22Rv1 (cell line): ENCODE results near the gene PHLDA2.

Experiments
- H3K27ac ChIP-seq: fragments of 450-650 bp; 2 replicates; pipeline ENCODE4 v1.5.1; 2017
- CTCF ChIP-seq: fragments of 450-650 bp; IDR thresholded peaks from 2 replicates; pipeline ENCODE4 v1.5.1; 2017; ENCODE audit warnings: mild to moderate bottlenecking
- ZFX ChIP-seq: fragments of 450-650 bp; IDR thresholded peaks from 2 replicates; pipeline ENCODE4 v1.6.1; 2017; ENCODE audit warnings: antibody characterized with exemption, borderline replicate concordance

PHLDA2 gene

GRCh38 chr11:2881981-2882375, 47.2 kb downstream of the PHLDA2 start:
- H3K27ac ChIP-seq: no peak overlapping the region
- TF ChIP-seq ZFX (no peak), CTCF (no peak)

GRCh38 chr11:2881076-2881980, 47.9 kb downstream of the PHLDA2 start:
- no peak overlapping the region for H3K27ac ChIP-seq
- TF ChIP-seq ZFX: no peak
- TF ChIP-seq CTCF: no peak

GRCh38 chr11:2880646-2881045, 48.6 kb downstream of the PHLDA2 start:
- no peak for TF ChIP-seq CTCF
- TF ChIP-seq ZFX: no peak
- H3K27ac ChIP-seq: no peak overlapping the region

- H3K27ac ChIP-seq: no peak overlapping the region
- TF ChIP-seq CTCF (no peak), ZFX (no peak)
Measured at GRCh38 chr11:2878782-2879181, 50.4 kb downstream of the PHLDA2 start.
